ENCODE results near the gene IGSF21.

Gene IGSF21

GRCh38 chr1:18107369-18108298 is at the start of gene IGSF21:
IGSF21 (plus strand) TSS chr1:18107798; CDS start chr1:18108129, 331 bp downstream.
- DNase-seq: no peak

DNA sequence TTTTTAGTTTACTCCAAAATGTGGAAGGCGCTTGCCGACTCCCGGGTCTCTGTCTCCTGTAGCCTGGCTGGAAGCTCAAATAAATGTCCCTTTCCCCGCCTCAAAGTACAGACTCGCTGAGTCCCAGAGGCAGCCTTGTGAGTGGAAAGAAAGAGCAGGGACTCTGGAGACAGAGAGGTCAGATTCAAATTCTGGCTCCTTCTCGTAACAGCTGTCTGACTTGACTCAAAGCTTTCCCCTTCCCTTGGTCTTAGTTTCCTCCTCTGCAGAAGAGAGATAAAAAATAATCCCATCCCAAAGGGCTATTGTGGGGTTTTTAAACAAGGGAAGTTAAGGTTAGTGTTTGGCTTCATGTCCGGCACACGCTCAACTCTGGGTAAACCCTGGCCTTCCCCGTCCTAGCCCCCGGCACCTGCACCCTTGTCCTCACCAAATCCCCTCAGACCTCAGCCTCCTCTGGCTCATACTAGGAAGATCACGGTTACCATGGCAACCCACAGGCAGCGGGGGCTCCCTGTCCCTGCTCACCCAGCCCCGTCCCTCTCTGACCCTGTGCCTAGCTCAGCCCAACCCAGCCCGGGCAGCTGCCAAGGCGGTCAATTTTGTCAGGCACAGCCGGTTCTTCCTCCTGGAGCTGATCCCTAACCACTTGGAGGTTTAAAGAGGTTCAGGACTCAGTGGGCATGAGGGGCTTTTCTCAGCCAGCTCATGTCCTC is 49.2 kb upstream of the IGSF21 start:
- DNase-seq: no peak

DNA sequence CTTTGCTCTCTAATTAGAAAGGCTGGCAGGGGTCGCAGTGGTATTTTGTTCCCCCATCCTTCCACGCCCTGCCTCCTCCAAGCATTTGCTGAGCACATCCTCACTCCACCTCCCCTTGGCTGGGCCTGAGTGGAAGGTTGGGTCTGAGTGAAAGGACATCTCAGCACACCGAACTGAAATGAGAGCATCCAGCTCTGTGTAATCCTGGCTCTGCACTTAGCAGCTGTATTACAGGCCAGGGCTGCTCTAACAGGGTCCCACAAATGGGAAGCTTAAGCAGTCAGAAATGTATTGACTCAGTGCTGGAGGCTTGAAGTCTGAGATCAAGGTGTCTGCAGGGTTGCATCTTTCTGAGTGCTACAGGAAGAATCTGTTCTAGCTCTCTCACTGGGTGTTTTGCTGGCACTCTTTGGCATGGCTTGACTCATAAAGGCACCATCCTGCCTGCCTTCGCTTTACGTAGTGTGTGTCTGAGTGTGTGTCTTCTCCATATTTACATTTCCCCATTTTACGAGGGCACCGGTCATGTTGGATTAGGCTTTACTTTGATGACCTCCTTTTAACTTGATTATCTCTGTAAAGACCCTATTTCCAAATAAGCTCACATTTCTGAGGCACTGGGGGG is 48.5 kb upstream of the IGSF21 start:
- no peak for DNase-seq

GRCh38 chr1:18060366-18060765 is 47.2 kb upstream of the IGSF21 start:
- DNase-seq: no peak

DNA sequence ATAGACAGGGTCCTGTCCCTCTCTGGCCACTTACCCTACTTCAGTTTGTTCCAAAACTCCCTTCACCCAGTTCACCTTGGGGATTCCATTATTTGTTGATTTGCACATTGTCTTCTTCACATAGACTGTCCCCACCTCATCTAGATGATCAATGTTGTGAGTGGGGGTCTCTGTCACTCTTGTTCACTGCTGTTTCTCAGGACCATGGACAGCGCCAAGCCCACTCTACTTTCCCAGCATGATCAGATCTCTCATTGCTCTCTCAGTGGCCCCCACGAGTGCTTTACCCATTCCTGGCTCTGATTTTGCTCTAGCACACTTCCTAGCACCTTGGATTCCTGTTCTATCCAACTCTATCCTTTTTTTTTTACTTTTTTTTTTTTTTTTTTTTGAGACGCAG is 45.4 kb upstream of the IGSF21 start:
- DNase-seq: no peak

- no peak for DNase-seq
These were observed 43.1 kb upstream of the IGSF21 start for GRCh38 chr1:18064534-18064933.

DNA sequence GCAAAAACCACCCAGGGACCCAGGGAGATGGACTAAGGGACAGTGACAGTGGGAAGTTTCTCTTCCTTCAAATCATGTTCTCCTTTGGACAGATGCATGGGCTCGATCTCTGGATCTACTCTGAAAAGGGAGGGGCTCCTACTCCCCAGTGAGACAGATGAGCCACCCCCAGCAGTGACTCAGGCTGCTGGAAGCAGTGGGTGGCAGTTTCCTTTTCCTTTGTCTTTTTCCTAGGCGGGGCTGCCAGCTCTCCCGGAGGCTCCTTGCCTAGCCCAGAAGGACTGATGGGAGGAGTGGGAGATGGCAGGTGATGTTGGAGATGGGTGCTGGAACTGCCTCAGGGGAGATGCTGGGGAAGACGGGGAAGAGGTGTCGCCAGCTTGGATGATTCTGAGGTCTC is 41.0 kb upstream of the IGSF21 start:
- no peak for DNase-seq

DNA sequence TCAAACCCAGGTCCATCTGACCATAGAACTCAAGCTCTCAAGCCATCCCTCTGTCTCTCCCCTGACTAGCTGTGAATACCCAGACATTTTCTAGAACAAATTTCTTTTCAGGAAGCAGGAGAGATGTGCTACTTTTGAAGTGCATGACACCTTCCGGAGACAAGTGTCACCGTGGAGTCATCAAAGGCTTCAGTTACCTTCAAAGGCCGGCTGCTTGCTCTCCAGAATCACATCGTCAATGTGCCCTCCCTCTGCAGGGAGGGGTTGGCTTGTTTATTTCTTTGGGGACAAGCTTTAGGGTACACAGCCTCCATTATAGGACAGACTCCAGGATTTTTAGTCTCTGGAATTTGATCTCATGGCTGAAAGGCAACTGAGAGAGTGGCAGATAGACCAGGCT is 37.7 kb upstream of the IGSF21 start:
- DNase-seq: no peak

DNA sequence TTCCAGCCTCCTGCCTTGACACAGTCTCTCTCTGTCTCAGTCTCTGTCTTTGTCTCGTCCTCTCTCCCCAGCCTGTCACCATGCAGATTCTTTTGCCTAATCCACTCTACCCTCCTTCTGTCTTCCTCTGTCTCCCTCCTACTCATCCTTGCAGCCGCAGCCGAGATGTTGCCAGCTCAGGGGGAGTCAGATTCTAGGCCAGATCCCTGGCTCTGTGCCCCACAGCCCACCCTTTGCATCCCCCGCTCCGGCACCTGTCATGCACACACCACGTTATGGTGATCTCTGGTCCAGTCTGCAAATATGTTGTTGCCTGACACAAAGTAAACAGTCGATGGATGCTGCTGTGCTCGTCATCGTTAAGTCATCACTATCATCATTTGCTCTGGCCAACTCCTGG is 35.5 kb upstream of the IGSF21 start:
- no peak for DNase-seq

- DNase-seq: no peak
These were observed 34.4 kb upstream of the IGSF21 start for GRCh38 chr1:18073066-18073642.

DNA sequence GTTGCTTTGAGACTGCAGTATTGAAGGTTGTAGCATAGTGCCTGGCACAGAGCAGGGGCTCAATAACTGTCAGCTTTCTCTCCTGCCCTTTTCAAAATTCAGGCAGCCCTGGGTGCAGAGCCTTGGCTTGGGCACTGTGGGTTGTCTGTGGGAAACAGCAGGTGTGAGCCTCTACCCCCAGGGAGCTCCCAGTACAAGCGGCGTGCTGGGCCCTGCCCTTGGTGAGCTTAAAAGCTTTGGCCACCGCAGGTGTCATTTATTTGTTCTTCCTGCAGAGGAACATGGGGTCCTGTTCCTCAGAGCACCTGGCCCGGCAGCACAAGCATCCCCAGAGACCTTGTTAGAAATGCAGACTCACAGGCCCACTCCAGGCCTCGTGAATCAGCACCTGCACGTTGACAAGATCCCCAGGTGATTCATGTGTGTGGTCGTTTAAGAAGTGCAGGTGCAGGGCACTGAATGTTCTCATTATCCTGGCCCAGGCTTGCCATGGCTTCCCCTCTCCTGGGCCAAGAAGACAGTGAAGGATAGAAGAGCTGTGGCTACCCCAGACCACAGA is 29.9 kb upstream of the IGSF21 start:
- no peak for DNase-seq

DNA sequence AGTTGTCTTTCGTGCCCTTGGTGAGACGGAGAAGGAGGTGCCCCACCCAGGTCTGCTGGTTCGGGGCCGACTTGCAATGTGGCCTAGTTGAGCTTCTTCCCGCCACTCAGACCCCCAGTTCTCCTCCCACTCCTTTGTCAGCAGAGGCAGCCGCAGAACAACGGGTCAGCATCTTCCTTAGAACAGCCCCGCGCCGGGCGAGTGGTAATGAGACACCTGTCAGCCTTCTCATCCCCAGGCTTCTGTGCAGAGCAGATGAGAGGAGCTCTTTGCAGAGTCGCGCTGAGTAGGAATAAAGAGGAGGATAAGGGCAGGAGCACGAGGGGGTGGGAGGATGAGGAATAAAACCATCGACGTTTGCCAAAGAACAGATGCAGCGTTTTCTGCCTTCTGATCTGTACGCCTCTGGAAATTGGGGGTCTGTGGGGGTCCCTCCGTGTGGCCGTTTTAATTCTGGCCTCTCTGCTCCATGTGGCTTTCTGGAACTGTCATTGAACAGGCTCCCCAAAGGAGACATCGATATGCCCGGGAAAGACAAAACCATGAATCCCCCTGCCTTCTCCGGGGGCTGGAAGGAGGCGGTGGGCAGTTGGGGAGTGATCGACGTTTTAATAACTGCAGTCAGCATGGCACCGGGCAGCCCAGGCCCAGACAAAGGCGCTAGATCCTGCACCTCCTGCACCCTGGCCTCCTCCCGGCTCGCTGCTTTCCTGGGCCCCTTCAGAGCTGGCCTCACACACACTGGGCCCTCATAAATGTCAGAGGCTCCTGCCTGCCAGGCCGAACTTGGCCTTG is 27.5 kb upstream of the IGSF21 start:
- no peak for DNase-seq

- no peak for DNase-seq
These were observed 22.1 kb upstream of the IGSF21 start for GRCh38 chr1:18085387-18086074.

GRCh38 chr1:18088077-18088594 is 19.5 kb upstream of the IGSF21 start:
- no peak for DNase-seq

GRCh38 chr1:18089488-18089887 is 18.1 kb upstream of the IGSF21 start:
- DNase-seq: no peak

DNA sequence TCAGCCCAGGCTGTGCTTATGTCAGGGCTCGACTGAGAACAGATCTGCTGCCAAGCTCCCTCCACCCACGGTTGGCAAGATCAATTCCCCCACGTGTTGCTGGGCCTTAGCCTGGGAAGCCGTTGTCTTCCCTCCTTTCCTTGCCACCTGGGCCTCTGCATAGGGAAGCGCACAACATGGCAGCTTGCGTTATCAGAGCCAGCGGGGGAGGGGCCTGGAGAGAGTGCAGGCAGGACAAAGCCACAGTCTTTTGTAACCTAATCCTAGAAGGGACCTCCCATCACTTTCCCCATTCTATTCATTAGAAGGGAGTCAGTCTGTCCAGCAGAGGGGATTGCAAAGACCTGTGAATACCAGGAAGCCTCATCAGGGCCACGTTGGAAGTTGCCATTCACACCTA is 17.0 kb upstream of the IGSF21 start:
- no peak for DNase-seq

DNA sequence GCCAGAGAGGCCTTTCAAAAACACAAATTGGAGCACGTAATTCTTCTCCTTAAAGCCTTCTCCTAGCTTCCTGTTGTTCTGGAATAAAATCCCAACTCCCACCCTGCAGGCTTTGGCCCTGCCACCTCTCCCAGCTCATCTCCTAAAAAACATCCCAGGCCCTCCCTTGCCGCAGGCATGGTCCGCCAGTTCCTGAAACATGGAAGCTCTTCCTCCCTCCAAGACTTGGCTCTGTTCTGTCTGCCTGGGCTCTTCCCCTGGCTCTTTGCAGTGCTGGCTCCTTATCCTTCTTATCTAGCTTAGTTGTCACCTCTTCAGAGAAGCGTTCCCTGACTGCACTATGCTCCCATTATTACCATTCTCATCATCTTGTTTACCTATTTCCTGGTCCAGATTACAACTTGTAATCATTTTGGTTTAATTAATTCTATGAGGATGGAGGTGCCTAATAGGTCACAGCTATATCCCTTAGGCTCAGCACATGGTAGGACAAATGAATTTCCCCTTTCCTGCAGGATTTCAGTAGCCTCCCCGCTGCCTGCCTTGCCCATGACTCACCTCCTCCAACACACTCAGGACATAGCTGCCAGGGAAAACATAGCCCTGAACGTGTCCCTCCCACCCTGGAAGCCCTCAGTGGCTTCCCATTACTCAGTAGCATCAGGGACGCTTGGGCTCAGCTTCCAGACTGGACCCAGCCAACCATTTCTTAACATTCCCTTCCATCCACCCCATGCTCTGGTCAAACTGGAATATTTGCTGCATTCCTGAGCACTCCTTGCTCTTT is 15.7 kb upstream of the IGSF21 start:
- DNase-seq: no peak

GRCh38 chr1:18093193-18093592 is 14.4 kb upstream of the IGSF21 start:
- DNase-seq: no peak

- DNase-seq: no peak
These were observed 14.0 kb upstream of the IGSF21 start for GRCh38 chr1:18093646-18094045.

- DNase-seq: no peak
These were observed 13.5 kb upstream of the IGSF21 start for GRCh38 chr1:18094096-18094495.

Measured in COR-L47 (cell line).